K562 (cell line): ENCODE results near the gene TSPAN14. TPM values are rescaled to one million over a fixed set of nuclear protein-coding genes. Genes with fewer than 3 reads are reported as not detected.
A peak's percentile ranks its signal among the peaks of the same experiment; 100 is the strongest.

Source experiments
- ATAC-seq: fragments of 200-7000 bp; cut with Tn5 transposase; 3 replicates; pipeline ENCODE4 v1.9.1; 2020; ENCODE audit warnings: moderate library complexity
- BruUV-seq: library from RNA; stranded (reverse); fragments of 400-500 nt; replicated peaks from 2 replicates; lab custom pipeline; 2021; lab: Mats Ljungman, UMichigan
- CTCF ChIA-PET: fragments of 300-600 bp; formaldehyde crosslinking; extraction: SDS; loops from one replicate; lab custom pipeline; 2021; ENCODE audit warnings: low intra/inter-chr PET ratio; lab: Yijun Ruan, JAX
- POLR2A ChIA-PET: fragments of 300-600, 350-650 bp; sonication (Branson Sonifier 250); formaldehyde crosslinking; extraction: SDS; loops from one replicate; lab custom pipeline; 2021; ENCODE audit warnings: antibody characterized with exemption, inconsistent platforms; lab: Yijun Ruan, JAX
- DNase-seq, 4 experiments: peaks; one replicate each; pipeline versions ENCODE4 v3.0.0 to v3.0.0-alpha.2; 2011 to 2018; ENCODE audit warnings: low spot score in 3 of 4, mixed read lengths in 3 of 4; ENCODE audit errors: extremely low read depth in 1 of 4
- FAIRE-seq: peaks from 2 replicates; lab custom pipeline; 2011; peaks lifted over from hg19 to GRCh38; lab: Jason Lieb, UNC
- H2AFZ ChIP-seq: 2 replicates; pipeline ENCODE4 v1.6.0; 2011; ENCODE audit warnings: low read depth, low read length, control low read depth, inconsistent platforms
- H3K27ac ChIP-seq: fragments of 200-600 bp; 3 replicates; pipeline ENCODE4 v1.8.0; 2011; ENCODE audit warnings: low read depth, mild to moderate bottlenecking, control low read depth, inconsistent platforms, low read length, moderate library complexity, mixed read lengths; ENCODE audit errors: extremely low read depth
- H3K27me3 ChIP-seq, 2 experiments: fragments of 300-600 bp in 1 of 2; 2 replicates in 1 of 2; 3 replicates in 1 of 2; pipeline versions ENCODE4 v1.6.0 to v1.8.0; 2011; ENCODE audit warnings: inconsistent platforms in 2 of 2, low read length in 2 of 2, mild to moderate bottlenecking in 1 of 2, mixed read lengths in 1 of 2, moderate library complexity in 1 of 2; ENCODE audit not compliant: control insufficient read depth in 2 of 2, insufficient read depth in 2 of 2
- H3K36me3 ChIP-seq: fragments of 300-600 bp; 3 replicates; pipeline ENCODE4 v1.8.0; 2011; ENCODE audit warnings: mild to moderate bottlenecking, low read length, inconsistent platforms; ENCODE audit not compliant: control insufficient read depth, insufficient read depth
- H3K4me1 ChIP-seq, 2 experiments: fragments of 200-600 bp in 1 of 2; replicated peaks in 1 of 2; 2 replicates in 1 of 2; 3 replicates in 1 of 2; pipeline versions ENCODE4 v1.5.1 to v1.8.0; 2011; ENCODE audit warnings: inconsistent platforms in 2 of 2, low read length in 2 of 2, mild to moderate bottlenecking in 1 of 2, mixed read lengths in 1 of 2, moderate library complexity in 1 of 2; ENCODE audit not compliant: control insufficient read depth in 2 of 2, insufficient read depth in 2 of 2
- H3K4me2 ChIP-seq: 2 replicates; pipeline ENCODE4 v1.6.1; 2011; ENCODE audit warnings: low read length, control low read depth, inconsistent platforms, mixed read lengths; ENCODE audit not compliant: insufficient read depth
- H3K4me3 ChIP-seq: fragments of 200-600 bp; sonication (generic), shearing (Covaris generic); 2 replicates; pipeline ENCODE4 v1.5.1; 2016; ENCODE audit warnings: control low read depth, inconsistent platforms
- H3K79me2 ChIP-seq: fragments of 200-600 bp; 3 replicates; pipeline ENCODE4 v1.8.0; 2011; ENCODE audit warnings: low read length, inconsistent platforms; ENCODE audit not compliant: control insufficient read depth, insufficient read depth
- H3K9ac ChIP-seq, 2 experiments: 2 replicates each; pipeline versions ENCODE4 v1.6.0 to v1.6.1; 2011; ENCODE audit warnings: low read depth in 2 of 2, low read length in 2 of 2, control low read depth in 1 of 2, inconsistent platforms in 1 of 2, mild to moderate bottlenecking in 1 of 2, mixed read lengths in 1 of 2; ENCODE audit not compliant: insufficient read depth in 1 of 2
- H3K9me1 ChIP-seq: one replicate; pipeline ENCODE4 v1.6.0; 2011; ENCODE audit warnings: inconsistent platforms, mild to moderate bottlenecking, low read length, moderate library complexity; ENCODE audit not compliant: control insufficient read depth, insufficient read depth
- H3K9me3 ChIP-seq: replicated peaks from 2 replicates; pipeline ENCODE4 v1.5.1; 2011; ENCODE audit warnings: low read depth, low read length, inconsistent platforms; ENCODE audit not compliant: control insufficient read depth, insufficient read depth
- H4K20me1 ChIP-seq: replicated peaks from 2 replicates; pipeline ENCODE4 v1.6.1; 2011; ENCODE audit warnings: low read length, inconsistent platforms, mixed read lengths; ENCODE audit not compliant: control insufficient read depth, insufficient read depth
- CREB3 ChIP-seq: fragments of 450-650 bp; conservative IDR thresholded peaks from 2 replicates; pipeline ENCODE4 v1.6.1; 2016; ENCODE audit warnings: missing genetic modification characterization, low read depth, mild to moderate bottlenecking, missing compliant biosample characterization, moderate library complexity
- DPF2 ChIP-seq: fragments of 450-650 bp; IDR thresholded peaks from 2 replicates; pipeline ENCODE4 v1.6.1; 2016
- FOXA3 ChIP-seq, 2 experiments: fragments of 450-650 bp in 1 of 2; sonication (generic) in 1 of 2; formaldehyde crosslinking; IDR thresholded peaks in 1 of 2; conservative IDR thresholded peaks in 1 of 2; 2 replicates each; pipeline versions ENCODE4 v1.4.0 to v1.8.0; 2020 to 2022; ENCODE audit warnings: mild to moderate bottlenecking in 2 of 2, missing genetic modification reagents in 1 of 2
- FOXJ2 ChIP-seq: fragments of 200-800 bp; sonication (Bioruptor generic); IDR thresholded peaks from 2 replicates; pipeline ENCODE4 v1.6.1; 2016; ENCODE audit warnings: missing genetic modification characterization, missing compliant biosample characterization
- GABPA ChIP-seq: fragments of 200-800 bp; sonication (Bioruptor generic); conservative IDR thresholded peaks from 2 replicates; pipeline ENCODE4 v1.6.1; 2016; ENCODE audit warnings: low read depth, missing genetic modification characterization, missing compliant biosample characterization
- GTF2E2 ChIP-seq: fragments of 200-800 bp; sonication (Bioruptor generic); IDR thresholded peaks from 2 replicates; pipeline ENCODE4 v1.6.1; 2016; ENCODE audit warnings: missing genetic modification characterization, missing compliant biosample characterization
- KHSRP ChIP-seq: fragments of 450-650 bp; IDR thresholded peaks from 2 replicates; pipeline ENCODE4 v1.6.1; 2017
- MEIS2 ChIP-seq: fragments of 450-650 bp; IDR thresholded peaks from 2 replicates; pipeline ENCODE4 v1.6.1; 2014; ENCODE audit warnings: mild to moderate bottlenecking; ENCODE audit not compliant: partially characterized antibody
- RFX1 ChIP-seq: fragments of 450-650 bp; IDR thresholded peaks from 2 replicates; pipeline ENCODE4 v1.6.1; 2016; ENCODE audit warnings: mild to moderate bottlenecking, moderate library complexity
- TAL1 ChIP-seq: fragments of 450-650 bp; IDR thresholded peaks from 2 replicates; pipeline ENCODE4 v1.6.1; 2016; ENCODE audit warnings: mild to moderate bottlenecking
- ZNF717 ChIP-seq: fragments of 250-450 bp; sonication (Bioruptor Pico); IDR thresholded peaks from 2 replicates; pipeline ENCODE4 v1.5.0; 2021
- WGBS: fragments of 100-300 bp; shearing (Covaris generic); methylation state at CpG from one replicate; pipeline ENCODE4 v1.1.6; 2016; ENCODE audit warnings: low coverage, mixed read lengths; ENCODE audit not compliant: insufficient coverage; ENCODE audit errors: missing lambda C conversion rate; 5-methylcytosine and 5-hydroxymethylcytosine counted together
- in situ Hi-C: fragments of 300-500 bp; cut with MboI; formaldehyde crosslinking; loops from 4 replicates; pipeline ENCODE4 v1.15.0; 2018; ENCODE audit warnings: inconsistent platforms, mixed read lengths
- intact Hi-C: fragments of 100-400 bp; cut with micrococcal nuclease; formaldehyde crosslinking; loops from 2 replicates; pipeline ENCODE4 v1.14.2; 2022
- polyA plus RNA-seq, 8 experiments: library from polyadenylated mRNA; depleted of rRNA in 4 of 8; stranded (reverse) in 5 of 8; unstranded in 3 of 8; fragments of >200 nt; fragmentation: Nextera tagmentation in 2 of 8; fragmentation: Illumina TruSeq in 1 of 8; extraction: Ambion mirVana in 2 of 8; extraction: Trizol in 1 of 8; gene quantifications; 2 replicates each; pipeline versions ENCODE4 v1.2.1 to v1.2.3, GENCODE V29; 2011 to 2014; ENCODE audit warnings: inconsistent platforms in 1 of 8, missing spikeins in 1 of 8
- total RNA-seq, 7 experiments: library from RNA; depleted of rRNA in 6 of 7; stranded (reverse); fragments of >200 nt in 6 of 7; fragmentation: Illumina TruSeq in 2 of 7; extraction: Trizol in 2 of 7; gene quantifications; 2 replicates each; pipeline versions ENCODE4 v1.2.1 to v1.2.3, GENCODE V29; 2011 to 2021; ENCODE audit warnings: low replicate concordance in 1 of 7

TSPAN14 gene
- total and polyA plus RNA-seq, 9 of the 15 experiments (the other 6 are each of a cell fraction or from before 2014, with no cell fraction given), result 5.8 to 92.9 (median 23.3) TPM

DNA sequence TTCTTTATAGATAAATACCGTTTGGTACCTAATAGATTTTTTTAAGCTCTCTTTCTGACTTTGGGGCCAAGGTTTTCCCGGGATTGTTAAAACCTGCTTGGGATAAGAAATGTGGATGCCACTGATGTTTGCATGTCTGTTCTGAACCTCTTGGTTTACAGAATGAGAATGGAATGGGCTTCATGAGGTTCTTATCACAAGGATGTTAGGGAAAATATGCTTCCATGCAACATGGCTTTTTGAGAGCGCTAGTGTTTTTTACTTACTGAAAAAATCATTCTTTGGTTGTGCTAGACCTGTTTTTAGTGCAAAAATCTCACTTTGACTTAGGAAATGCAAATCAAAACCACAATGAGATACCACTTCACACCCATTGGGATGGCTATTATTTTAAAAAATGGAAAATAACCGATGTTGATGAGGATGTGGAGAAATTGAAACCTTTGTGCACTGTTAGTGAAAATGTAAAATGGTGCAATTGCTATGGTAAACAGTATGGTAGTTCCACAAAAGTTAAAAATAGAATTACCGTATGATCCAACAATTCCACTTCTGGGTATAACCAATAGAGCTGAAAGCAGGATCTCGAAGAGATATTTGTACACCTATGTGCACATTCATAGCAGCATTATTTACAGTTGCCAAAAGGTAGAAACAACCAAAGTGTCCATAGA lies 38.9 kb downstream of the TSPAN14 start:
- WGBS, result 67% methylated on average over 6 of the region's 6 CpGs
- in situ Hi-C loops, result no loop called here
- no peak for DNase-seq
- Histone ChIP-seq H3K27ac (no peak overlapping the region), H4K20me1 (no peaks in the 10 kb centered on the region), H3K4me2 (no peak overlapping the region), H3K79me2 (peaks cover 95% of the 10 kb centered on the region), H3K9me1 (no peaks in the 10 kb centered on the region), H3K27me3 (no peaks in the 10 kb centered on the region), H3K9ac (no peak overlapping the region), H2AFZ (no peak overlapping the region), H3K4me1 (peaks cover 19 to 33% of the 10 kb centered on the region in 2 experiments), H3K36me3 (peaks cover 82% of the 10 kb centered on the region), H3K4me3 (no peak overlapping the region), H3K9me3 (peaks cover 21% of the 10 kb centered on the region)
- POLR2A ChIA-PET, result no interaction called here
- FAIRE-seq, result no peak
- BruUV-seq, result no TSS peak
- CTCF ChIA-PET, result no interaction called here
- TF ChIP-seq KHSRP, result 0 out of 2 replicates have a peak, but pooled peaks have one; percentile 21
- TF ChIP-seq CREB3 (tag), result no peak
- no peak for ATAC-seq
- intact Hi-C loops, result no loop called here

DNA sequence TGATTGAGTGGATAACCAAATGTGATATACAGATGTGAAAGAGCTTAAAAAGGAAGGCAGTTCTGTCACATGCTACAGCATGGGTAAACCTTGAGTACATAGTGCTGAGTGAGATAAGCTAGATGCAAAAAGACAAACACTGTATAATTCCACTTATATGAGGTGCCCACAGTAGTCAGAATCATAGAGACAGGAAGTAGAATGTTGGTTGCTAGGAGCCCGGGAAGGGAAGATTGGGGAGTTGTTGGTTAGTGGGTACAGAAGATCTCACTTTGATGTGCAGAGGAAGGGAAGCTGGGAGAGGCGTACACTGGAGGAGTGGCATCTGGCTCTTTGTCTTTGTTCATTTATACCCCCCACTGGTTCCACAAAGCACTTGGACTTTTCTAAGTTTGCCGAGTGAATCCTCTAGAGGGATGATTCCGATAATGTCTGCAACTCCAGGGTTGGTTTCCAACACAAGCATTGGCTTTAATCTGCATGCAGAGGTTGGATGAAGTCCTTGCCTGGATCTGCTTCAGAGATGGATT lies 39.5 kb downstream of the TSPAN14 start:
- intact Hi-C loops (no loop called here), in situ Hi-C loops (no loop called here)
- DNase-seq, result peak in 1 of 4 experiments; percentile 33
- TF ChIP-seq FOXA3 (CRISPR knock-in tag; conservative IDR thresholded peaks at IDR 0.05 in 1 of 2, IDR thresholded peaks at IDR 0.05 in 1 of 2) (peak in 1 of 2 experiments; percentile 53; a peak in 2 of 4 replicates), GABPA (tag) (peak; percentile 36), ZNF717 (no peak), GTF2E2 (tag) (no peak), FOXJ2 (tag) (0 out of 2 replicates have a peak, but pooled peaks have one; percentile 25), TAL1 (0 out of 2 replicates have a peak, but pooled peaks have one; percentile 17), RFX1 (peak; percentile 65), DPF2 (peak; percentile 25; the same call in 1 of the 2 replicates), MEIS2 (peak; percentile 55)

More for the DNA sequence above, 39.5 kb downstream of the TSPAN14 start:
- H4K20me1 ChIP-seq, result no peaks in the 10 kb centered on the region
- H3K36me3 ChIP-seq, result peaks cover 84% of the 10 kb centered on the region
- 23% methylated on average over 4 of the region's 4 CpGs for WGBS
- no peak for FAIRE-seq
- ChIA-PET CTCF (no interaction called here), POLR2A (no interaction called here)
- H3K4me1 ChIP-seq, result peaks cover 19 to 33% of the 10 kb centered on the region in 2 experiments
- H3K9me1 ChIP-seq, result no peaks in the 10 kb centered on the region
- H3K4me3 ChIP-seq, result no peak overlapping the region
- peaks cover 95% of the 10 kb centered on the region for H3K79me2 ChIP-seq
- H3K27ac ChIP-seq, result no peak overlapping the region
- H3K9ac ChIP-seq, result no peak overlapping the region
- H2AFZ ChIP-seq, result no peak overlapping the region
- ATAC-seq, result no peak
- peaks cover 21% of the 10 kb centered on the region for H3K9me3 ChIP-seq
- no peak overlapping the region for H3K4me2 ChIP-seq
- no TSS peak for BruUV-seq
- H3K27me3 ChIP-seq, result no peaks in the 10 kb centered on the region
